Stimulated activated CD4-positive, alpha-beta T cell treated with anti-CD3 and anti-CD28 coated beads, Interleukin-4, amount 100 ng/mL, for 24 hours (primary cell): ENCODE measurements around the gene CUX1.
"Not testable (repeated sequence)": the region's sequence is repeated elsewhere in the genome, so short reads cannot be mapped to it uniquely, and the experiment has no call there.

Source experiments
- DNase-seq: peaks from one replicate; pipeline ENCODE4 v3.0.0-alpha.2; 2020

Gene CUX1

GRCh38 chr7:102115931-102116330 lies 298.5 kb downstream of the CUX1 start:
- no peak for DNase-seq

- DNase-seq, result no peak
These were observed 300.3 kb downstream of the CUX1 start for GRCh38 chr7:102117743-102118142.

- no peak for DNase-seq
These were observed 301.8 kb downstream of the CUX1 start for GRCh38 chr7:102119213-102119651.

GRCh38 chr7:102119925-102120324 lies 302.5 kb downstream of the CUX1 start:
- DNase-seq, result no peak

DNA sequence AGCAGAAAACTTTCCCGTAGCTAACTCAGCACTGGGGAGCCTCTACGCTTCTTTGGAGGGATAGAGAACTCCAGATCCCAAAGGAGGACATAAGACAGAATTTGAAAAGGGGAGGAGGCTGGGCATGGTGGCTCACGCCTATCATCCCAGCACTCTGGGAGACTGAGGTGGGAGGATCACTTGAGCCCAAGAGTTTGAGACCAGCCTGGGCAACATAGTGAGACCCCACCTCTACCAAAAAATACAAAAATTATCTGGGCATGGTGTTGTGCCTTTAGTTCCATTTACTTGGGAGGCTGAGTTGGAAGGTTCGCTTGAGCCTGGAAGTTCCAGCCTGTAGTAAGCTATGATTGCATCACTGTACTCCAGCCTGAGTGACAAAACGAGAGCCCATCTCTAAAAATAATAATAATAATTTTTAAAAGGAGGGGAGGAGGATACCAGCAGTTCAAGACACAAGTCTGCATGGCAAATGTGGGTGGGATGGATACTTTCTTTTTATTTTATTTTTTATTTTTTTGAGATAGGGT lies 303.3 kb downstream of the CUX1 start:
- DNase-seq, result no peak

DNA sequence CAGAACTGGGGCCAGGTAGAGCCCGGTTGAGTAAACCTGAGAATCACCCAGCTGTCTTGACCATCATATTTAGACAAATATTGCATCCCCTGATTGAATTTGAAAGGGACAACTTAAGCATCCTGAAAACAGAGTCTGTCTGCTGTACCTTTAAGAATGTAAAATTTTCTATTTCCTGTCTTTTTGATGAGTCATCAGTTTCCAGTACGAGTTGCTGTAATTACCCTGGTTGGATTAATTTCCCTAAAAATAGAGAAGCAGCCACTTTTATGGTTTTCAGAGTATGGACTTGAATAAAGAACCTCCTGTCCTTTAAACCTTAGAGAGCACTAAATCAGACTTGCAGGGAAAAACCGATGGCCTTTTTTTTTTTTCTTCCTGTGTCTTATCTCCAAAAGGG lies 304.6 kb downstream of the CUX1 start:
- no peak for DNase-seq

DNA sequence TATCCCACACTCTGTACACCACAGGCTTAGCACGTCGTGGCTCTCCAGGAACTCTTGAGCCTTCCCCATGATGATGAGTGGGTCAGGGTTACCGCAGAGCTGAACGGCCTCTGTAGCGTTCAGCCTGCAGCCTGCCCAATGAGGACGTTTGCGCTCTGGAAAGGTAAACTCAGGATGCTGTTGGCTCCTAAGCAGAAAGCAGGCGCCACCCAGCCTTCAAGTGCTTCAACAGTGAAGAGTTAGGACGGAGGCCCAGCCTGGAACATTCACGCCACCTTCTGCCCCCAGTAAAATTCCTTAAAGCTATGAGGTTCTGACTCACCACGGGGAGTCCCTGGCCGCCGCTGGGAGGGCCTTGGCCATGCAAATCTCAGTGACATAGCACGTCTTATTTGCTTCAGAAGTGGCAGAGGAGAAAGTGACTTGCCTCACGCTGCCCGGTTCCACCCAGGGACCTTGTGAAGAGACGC lies 307.7 kb downstream of the CUX1 start:
- DNase-seq, result no peak

GRCh38 chr7:102128303-102128702 lies 310.9 kb downstream of the CUX1 start:
- no peak for DNase-seq

DNA sequence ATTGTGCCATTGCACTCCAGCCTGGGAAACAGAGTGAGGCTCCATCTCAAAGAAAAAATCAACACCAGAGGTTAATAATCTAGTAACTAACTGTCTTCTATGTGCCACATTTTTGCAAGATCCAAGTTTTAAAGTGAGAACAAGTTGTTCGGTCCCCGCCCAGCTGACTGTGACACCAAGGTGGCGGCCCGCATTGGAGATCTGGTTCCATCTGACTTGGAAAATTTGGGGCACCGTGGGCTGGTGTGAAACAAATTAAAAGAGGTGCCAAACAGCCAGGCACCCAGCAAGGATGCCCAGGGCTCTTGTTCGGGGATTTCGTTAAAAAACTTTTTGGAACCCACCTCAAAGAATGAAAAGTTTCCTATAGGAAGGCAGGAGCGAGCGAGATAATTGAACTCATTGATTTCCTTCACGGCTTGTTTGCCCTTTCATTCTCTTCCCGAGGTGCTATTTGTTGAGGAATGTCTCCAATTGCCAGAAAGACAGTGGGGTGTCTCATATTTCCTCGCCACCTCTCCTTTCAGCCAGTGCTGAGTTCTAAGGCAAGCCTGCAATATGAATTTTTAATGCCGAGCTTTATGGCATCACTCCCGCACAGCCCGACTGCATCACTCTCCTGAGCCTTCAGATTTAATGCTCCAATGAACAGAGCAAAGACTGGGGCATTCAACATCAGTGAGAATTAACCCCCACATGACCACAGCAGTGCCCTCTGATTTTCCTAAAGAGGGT lies 312.4 kb downstream of the CUX1 start:
- no peak for DNase-seq

- no peak for DNase-seq
These were observed 314.9 kb downstream of the CUX1 start for GRCh38 chr7:102132209-102132752.

DNA sequence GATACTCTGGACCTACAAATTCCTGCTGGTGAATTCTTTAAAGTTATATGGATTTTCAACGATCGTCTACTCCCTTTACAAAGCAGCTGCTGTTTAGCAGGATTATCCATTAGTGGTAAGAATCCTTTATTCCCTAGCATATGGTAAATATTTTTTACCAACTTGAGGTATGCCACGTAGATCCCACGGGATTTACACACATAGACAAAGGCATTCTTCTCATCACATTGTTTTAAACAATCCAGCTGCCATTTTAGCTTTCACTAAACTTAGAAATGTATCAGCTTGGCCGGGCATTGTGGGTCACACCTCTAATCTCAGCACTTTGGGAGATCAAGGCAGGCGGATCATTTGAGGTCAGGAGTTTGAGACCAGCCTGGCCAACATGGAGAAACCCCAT lies 321.2 kb downstream of the CUX1 start:
- DNase-seq, result no peak

GRCh38 chr7:102140952-102141370 lies 323.5 kb downstream of the CUX1 start:
- DNase-seq, result no peak

- DNase-seq, result not testable (repeated sequence)
These were observed 325.0 kb downstream of the CUX1 start for GRCh38 chr7:102142433-102142832.

DNA sequence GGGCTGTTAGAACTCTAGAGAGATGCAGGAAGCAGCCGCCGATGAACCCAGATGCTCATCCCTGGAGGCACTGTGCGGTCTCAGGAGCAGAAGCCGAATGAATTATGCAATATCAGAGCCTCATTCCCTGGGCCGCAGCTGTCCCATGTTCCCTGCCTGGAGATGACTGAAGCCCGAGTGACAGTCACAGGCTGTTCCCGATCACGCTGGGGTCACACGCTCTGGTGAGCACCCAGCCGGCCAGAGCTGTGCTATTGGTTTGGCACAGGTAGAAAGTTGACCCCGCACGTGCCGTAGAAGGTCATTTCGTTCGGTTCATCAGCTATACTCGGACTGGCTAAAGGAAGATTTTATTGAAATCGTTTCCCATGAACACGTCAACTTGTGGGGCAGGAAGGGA lies 328.7 kb downstream of the CUX1 start:
- DNase-seq, result no peak

- DNase-seq, result no peak
These were observed 329.6 kb downstream of the CUX1 start for GRCh38 chr7:102147008-102147407.

- no peak for DNase-seq
These were observed 331.4 kb downstream of the CUX1 start for GRCh38 chr7:102148799-102149198.

- no peak for DNase-seq
These were observed 332.0 kb downstream of the CUX1 start for GRCh38 chr7:102149416-102149815.

DNA sequence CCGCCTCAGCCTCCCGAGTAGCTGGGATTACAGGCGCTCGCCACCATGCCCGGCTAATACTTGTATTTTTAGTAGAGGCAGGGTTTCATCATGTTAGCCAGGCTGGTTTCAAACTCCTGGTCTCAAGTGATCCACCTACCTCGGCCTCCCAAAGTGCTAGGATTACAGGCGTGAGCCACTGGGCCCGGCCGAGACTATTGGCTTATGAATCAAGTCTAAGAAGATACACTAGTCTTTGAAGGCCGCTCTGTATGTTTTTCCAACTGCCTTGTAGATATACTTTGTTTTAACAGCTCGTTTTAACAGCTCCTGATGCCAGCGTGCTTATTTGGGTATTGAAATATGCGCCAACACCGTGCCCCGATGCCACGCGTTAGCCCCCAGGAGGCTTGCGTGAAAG lies 332.8 kb downstream of the CUX1 start:
- no peak for DNase-seq

GRCh38 chr7:102152672-102153598 lies 335.5 kb downstream of the CUX1 start:
- no peak for DNase-seq

GRCh38 chr7:102153599-102153946 lies 336.1 kb downstream of the CUX1 start:
- DNase-seq, result no peak

- DNase-seq, result no peak
These were observed 337.0 kb downstream of the CUX1 start for GRCh38 chr7:102154425-102154824.

DNA sequence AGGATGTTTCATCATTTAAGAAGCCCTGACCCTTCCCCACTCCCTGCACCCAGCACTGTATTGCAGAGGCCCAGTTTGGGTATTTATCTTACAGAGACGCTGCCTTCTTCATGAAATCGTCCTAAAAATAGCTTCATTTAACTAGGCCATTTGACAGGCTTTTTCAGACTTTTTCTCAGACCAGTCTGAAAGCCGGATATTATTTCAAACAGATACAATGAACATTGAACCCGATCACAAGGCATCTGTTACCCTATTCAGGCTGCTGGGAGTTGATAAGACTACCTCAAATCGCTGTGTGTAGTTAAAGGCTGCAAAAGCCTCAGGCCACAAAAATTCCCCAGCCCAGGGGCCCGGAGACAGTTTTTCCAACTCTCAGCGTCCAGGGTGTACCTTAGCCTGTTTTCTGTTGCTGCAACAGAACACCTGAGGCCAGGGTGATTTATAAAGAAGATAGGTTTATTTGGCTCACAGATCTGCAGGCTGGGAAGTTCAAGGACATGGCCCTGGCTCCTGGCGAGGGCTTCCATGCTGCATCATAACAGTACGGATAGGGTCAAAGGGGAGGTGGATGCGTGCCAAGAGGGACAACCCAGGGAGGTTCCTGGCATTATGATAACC lies 338.5 kb downstream of the CUX1 start:
- DNase-seq, result no peak

DNA sequence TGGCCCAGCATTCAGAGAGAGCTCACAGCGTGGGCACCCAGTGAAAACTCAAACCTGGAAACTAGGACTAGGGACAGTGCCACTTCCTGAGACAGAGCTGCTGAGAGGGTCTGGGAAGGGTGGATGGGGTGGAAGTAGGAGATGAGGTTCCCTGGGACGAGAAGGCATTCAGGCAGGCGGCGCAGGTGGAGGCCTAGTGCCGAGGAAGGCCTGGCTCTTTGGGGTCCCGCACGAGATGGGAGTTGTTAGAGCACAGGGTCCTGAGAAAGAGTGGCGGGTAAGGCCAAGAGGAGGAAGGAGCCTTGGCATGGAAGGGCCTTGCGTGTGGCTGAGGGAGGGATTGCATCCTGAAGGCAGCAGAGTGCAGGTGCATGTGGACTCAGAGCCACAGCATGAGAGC lies 339.4 kb downstream of the CUX1 start:
- no peak for DNase-seq
